ENCODE data around the gene NADK2. TPM values are rescaled to one million over a fixed set of nuclear protein-coding genes. Genes with fewer than 3 reads are reported as not detected.

The NADK2 gene
- total and polyA plus RNA-seq, 3 experiments from 2014 or later = 7.9 to 24.3 (median 22.7) TPM

DNA sequence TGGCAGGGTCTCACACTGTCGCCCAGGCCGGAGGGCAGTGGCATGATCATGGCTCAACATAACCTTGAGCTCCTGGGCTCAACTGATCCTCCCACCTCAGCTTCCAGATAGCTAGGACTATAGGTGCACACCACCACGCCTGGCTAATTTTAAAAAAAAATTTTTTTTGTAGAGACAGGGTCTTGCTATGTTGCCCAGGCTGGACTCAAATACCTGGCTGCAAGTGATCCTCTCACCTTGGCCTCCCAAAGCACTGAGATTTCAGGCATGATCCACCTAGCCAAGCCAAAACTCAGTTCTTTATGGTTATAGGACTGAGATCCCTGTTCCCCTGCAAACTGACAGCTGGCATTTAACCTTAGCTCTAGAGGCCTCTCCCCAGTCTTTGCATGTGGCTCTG lies 95.3 kb downstream of the NADK2 start:
- H3K36me3 Mint-ChIP-seq = peaks cover 0 to 13% (median 5%) of the 10 kb centered on the region in 3 donors
- H3K4me1 Mint-ChIP-seq = peaks cover 27 to 48% (median 44%) of the 10 kb centered on the region in 3 donors
- H3K27me3 Mint-ChIP-seq = no peaks in the 10 kb centered on the region
- H3K4me3 Mint-ChIP-seq = no peak overlapping the region
- H3K27ac Mint-ChIP-seq = no peak overlapping the region
- H3K9me3 Mint-ChIP-seq = no peaks in the 10 kb centered on the region
- POLR2A ChIA-PET = no interaction called here
- Histone ChIP-seq H3K9me3 (ENCODE audit: low read length) (no peaks in the 10 kb centered on the region), H3K4me3 (ENCODE audit: low read length) (no peak overlapping the region), H3K36me3 (ENCODE audit: insufficient read depth, low read length) (no peaks in the 10 kb centered on the region), H3K4me1 (ENCODE audit: insufficient read depth, low read length) (peaks cover 12% of the 10 kb centered on the region), H3K27ac (ENCODE audit: low read depth, low read length) (no peak overlapping the region), H3K27me3 (ENCODE audit: insufficient read depth, low read length, poor library complexity, severe bottlenecking) (no peaks in the 10 kb centered on the region)
- no peak for DNase-seq
- CTCF ChIA-PET = interaction anchor here (1.0 kb wide), 1 partner anchor 119 kb away, joined by 5 read pairs; no protein-coding TSS in a partner anchor

DNA sequence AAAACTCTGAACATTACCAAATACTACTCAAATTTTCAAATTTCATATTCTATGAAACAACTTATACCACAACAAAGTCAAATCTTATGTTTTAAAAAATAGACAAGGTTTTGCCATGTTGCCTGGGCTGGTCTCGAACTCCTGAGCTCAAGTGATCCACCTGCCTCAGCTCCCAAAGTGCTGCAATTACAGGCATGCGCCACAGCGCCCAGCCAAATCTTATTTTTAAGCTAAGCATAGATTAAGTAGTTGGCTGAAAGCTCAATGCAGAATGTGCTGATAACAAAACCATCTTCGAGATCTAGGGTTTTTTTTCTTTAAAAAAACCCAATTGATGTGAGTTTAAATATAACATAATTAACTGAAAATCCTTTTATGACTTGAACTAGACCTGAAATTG lies 96.4 kb downstream of the NADK2 start:
- Histone ChIP-seq H3K27me3 (ENCODE audit: insufficient read depth, low read length, poor library complexity, severe bottlenecking) (no peaks in the 10 kb centered on the region), H3K4me3 (ENCODE audit: low read length) (no peak overlapping the region), H3K4me1 (ENCODE audit: insufficient read depth, low read length) (peaks cover 5% of the 10 kb centered on the region), H3K36me3 (ENCODE audit: insufficient read depth, low read length) (no peaks in the 10 kb centered on the region), H3K27ac (ENCODE audit: low read depth, low read length) (no peak overlapping the region), H3K9me3 (ENCODE audit: low read length) (no peaks in the 10 kb centered on the region)
- Mint-ChIP-seq H3K4me3 (no peak overlapping the region), H3K27me3 (no peaks in the 10 kb centered on the region), H3K27ac (no peak overlapping the region), H3K4me1 (peaks cover 20 to 38% (median 36%) of the 10 kb centered on the region in 3 donors), H3K9me3 (no peaks in the 10 kb centered on the region), H3K36me3 (peaks cover 5 to 21% (median 11%) of the 10 kb centered on the region in 3 donors)
- no peak for DNase-seq
- ChIA-PET CTCF (interaction anchor here (1.0 kb wide), 1 partner anchor 120 kb away, joined by 5 read pairs; no protein-coding TSS in a partner anchor), POLR2A (no interaction called here)

Other genes with a start within 250 kb of the NADK2 start
- gene UGT3A2, start 175.0 kb downstream of the NADK2 start, total RNA-seq = not detected
- gene UGT3A2, start 175.0 kb downstream of the NADK2 start, polyA plus RNA-seq = 1.1 TPM
- gene LMBRD2, start 90.0 kb downstream of the NADK2 start, total RNA-seq = 10 to 100 TPM in 1 of 2 experiments, 1 to 10 TPM in 1; 9.3 to 11.4 TPM
- 5.8 TPM for gene LMBRD2, start 90.0 kb downstream of the NADK2 start, polyA plus RNA-seq
- gene SKP2, start 89.8 kb downstream of the NADK2 start, total RNA-seq = 10 to 100 TPM; 52.8 to 56.4 TPM
- gene SKP2, start 89.8 kb downstream of the NADK2 start, polyA plus RNA-seq = 15.6 TPM
- not detected for gene RANBP3L, start 60.0 kb upstream of the NADK2 start, total RNA-seq
- gene RANBP3L, start 60.0 kb upstream of the NADK2 start, polyA plus RNA-seq = not detected